HCT116 (cell line): ENCODE measurements around the gene THSD4. TPM values are rescaled to one million over a fixed set of nuclear protein-coding genes. Genes with fewer than 3 reads are reported as not detected.
A peak's percentile ranks its signal among the peaks of the same experiment; 100 is the strongest.

Experiments used
- ATAC-seq: fragments of 200-7000 bp; cut with Tn5 transposase; 2 replicates; pipeline ENCODE4 v1.9.1; 2020; ENCODE audit warnings: mild to moderate bottlenecking, moderate library complexity
- BruUV-seq: library from RNA; stranded (reverse); fragments of 400-500 nt; replicated peaks from 2 replicates; lab custom pipeline; 2021; lab: Mats Ljungman, UMichigan
- CTCF ChIA-PET: fragments of 300-600 bp; sonication (Branson Sonifier 250); formaldehyde crosslinking; loops from one replicate; lab custom pipeline; 2021; ENCODE audit warnings: antibody characterized with exemption; lab: Charles Lee
- POLR2A ChIA-PET: fragments of 300-600, 350-600 bp; sonication (Branson Sonifier 250); formaldehyde crosslinking; loops from one replicate; lab custom pipeline; 2021; ENCODE audit warnings: antibody characterized with exemption; lab: Charles Lee
- RAD21 ChIA-PET, 2 experiments: fragments of 300-600 bp; sonication (Branson Sonifier 250); formaldehyde crosslinking; loops; one replicate each; lab custom pipeline; 2023; ENCODE audit warnings: low total read pairs in 2 of 2; ENCODE audit not compliant: uncharacterized antibody in 2 of 2, unreplicated experiment in 2 of 2, low non-redundant PET in 1 of 2; lab: Charles Lee
- DNase-seq: peaks from one replicate; pipeline ENCODE4 v3.0.0-alpha.2; 2010; ENCODE audit warnings: low read depth, low spot score
- H2AFZ ChIP-seq: fragments of 200-600 bp; shearing (Covaris generic), sonication (generic); 2 replicates; pipeline ENCODE4 v1.6.1; 2017; ENCODE audit warnings: low read depth, mixed run types, mixed read lengths, antibody characterized with exemption, low read length; ENCODE audit not compliant: poor library complexity, severe bottlenecking
- H3K27ac ChIP-seq: 2 replicates; pipeline ENCODE4 v1.5.1; 2012; ENCODE audit warnings: low read depth, low read length
- H3K27me3 ChIP-seq: fragments of 200-600 bp; sonication (generic); 2 replicates; pipeline ENCODE4 v1.6.1; 2016; ENCODE audit warnings: mixed run types, low read length, mixed read lengths; ENCODE audit not compliant: insufficient read depth
- H3K36me3 ChIP-seq, 2 experiments: fragments of 200-500 bp in 1 of 2; fragments of 200-600 bp in 1 of 2; sonication (Bioruptor generic) in 1 of 2; sonication (generic) in 1 of 2; 2 replicates each; pipeline versions ENCODE4 v1.5.1 to v1.6.1; 2014 to 2016; ENCODE audit warnings: low read length in 2 of 2, inconsistent platforms in 1 of 2, mixed read lengths in 1 of 2, mixed run types in 1 of 2; ENCODE audit not compliant: insufficient read depth in 2 of 2, control insufficient read depth in 1 of 2
- H3K4me1 ChIP-seq, 2 experiments: fragments of 200-600 bp in 1 of 2; sonication (generic) in 1 of 2; 2 replicates each; pipeline versions ENCODE4 v1.5.1 to v1.6.1; 2012 to 2017; ENCODE audit warnings: low read length in 2 of 2, inconsistent platforms in 1 of 2, mild to moderate bottlenecking in 1 of 2, mixed read lengths in 1 of 2, mixed run types in 1 of 2, moderate library complexity in 1 of 2; ENCODE audit not compliant: insufficient read depth in 2 of 2, control insufficient read depth in 1 of 2
- H3K4me2 ChIP-seq: fragments of 200-600 bp; sonication (generic); 2 replicates; pipeline ENCODE4 v1.6.1; 2017; ENCODE audit warnings: mixed run types, low read length, mixed read lengths
- H3K4me3 ChIP-seq, 2 experiments: fragments of 200-600 bp in 1 of 2; sonication (generic) in 1 of 2; replicated peaks in 1 of 2; 2 replicates each; pipeline ENCODE4 v1.5.1; 2011 to 2016; ENCODE audit warnings: low read length in 2 of 2, control low read depth in 1 of 2, low read depth in 1 of 2, mild to moderate bottlenecking in 1 of 2, mixed read lengths in 1 of 2, mixed run types in 1 of 2
- H3K79me2 ChIP-seq: fragments of 200-600 bp; sonication (generic); 2 replicates; pipeline ENCODE4 v1.6.1; 2017; ENCODE audit warnings: mild to moderate bottlenecking, mixed run types, low read length, moderate library complexity, mixed read lengths; ENCODE audit not compliant: insufficient read depth
- H3K9ac ChIP-seq: fragments of 200-600 bp; sonication (generic); 2 replicates; pipeline ENCODE4 v1.6.1; 2016; ENCODE audit warnings: low read length, mixed read lengths
- H3K9me2 ChIP-seq: fragments of 200-600 bp; sonication (generic), shearing (Covaris generic); 2 replicates; pipeline ENCODE4 v1.6.1; 2017; ENCODE audit warnings: mixed run types, mild to moderate bottlenecking, moderate library complexity; ENCODE audit not compliant: insufficient read depth
- H3K9me3 ChIP-seq, 2 experiments: fragments of 200-500 bp in 1 of 2; fragments of 200-600 bp in 1 of 2; sonication (Bioruptor generic) in 1 of 2; sonication (generic) in 1 of 2; 2 replicates each; pipeline ENCODE4 v1.6.1; 2014 to 2017; ENCODE audit warnings: low read length in 2 of 2, mixed read lengths in 2 of 2, inconsistent platforms in 1 of 2, low read depth in 1 of 2, mild to moderate bottlenecking in 1 of 2, mixed run types in 1 of 2, moderate library complexity in 1 of 2; ENCODE audit not compliant: control insufficient read depth in 1 of 2, insufficient read depth in 1 of 2
- H4K20me1 ChIP-seq: fragments of 200-600 bp; sonication (generic), shearing (Covaris generic); 2 replicates; pipeline ENCODE4 v1.6.1; 2017; ENCODE audit warnings: mixed run types, mild to moderate bottlenecking, moderate library complexity; ENCODE audit not compliant: insufficient read depth
- CBX3 ChIP-seq: IDR thresholded peaks from 2 replicates; pipeline ENCODE4 v1.6.1; 2012; ENCODE audit warnings: low read depth
- CEBPB ChIP-seq: IDR thresholded peaks from 2 replicates; pipeline ENCODE4 v1.6.1; 2012; ENCODE audit warnings: low read depth
- EGR1 ChIP-seq: IDR thresholded peaks from 2 replicates; pipeline ENCODE4 v1.6.1; 2012; ENCODE audit warnings: low read depth
- ELF1 ChIP-seq: IDR thresholded peaks from 2 replicates; pipeline ENCODE4 v1.6.1; 2012; ENCODE audit warnings: low read depth, borderline replicate concordance
- EZH2 ChIP-seq: fragments of 200-600 bp; sonication (generic); IDR thresholded peaks from 2 replicates; pipeline ENCODE4 v1.6.1; 2017; ENCODE audit warnings: antibody characterized with exemption, mixed run types
- EZH2phosphoT487 ChIP-seq: fragments of 200-600 bp; IDR thresholded peaks from 2 replicates; pipeline ENCODE4 v1.6.1; 2018; ENCODE audit warnings: antibody characterized with exemption, borderline replicate concordance
- FOSL1 ChIP-seq: IDR thresholded peaks from 2 replicates; pipeline ENCODE4 v1.6.1; 2012; ENCODE audit warnings: low read depth
- MAX ChIP-seq: IDR thresholded peaks from 2 replicates; pipeline ENCODE4 v1.6.1; 2012
- POLR2AphosphoS5 ChIP-seq: IDR thresholded peaks from 2 replicates; pipeline ENCODE4 v1.6.1; 2011; ENCODE audit warnings: mild to moderate bottlenecking, low read depth, low read length, moderate library complexity
- RAD21 ChIP-seq: IDR thresholded peaks from 2 replicates; pipeline ENCODE4 v1.6.1; 2012; ENCODE audit warnings: low read depth, mild to moderate bottlenecking
- REST ChIP-seq: IDR thresholded peaks from 2 replicates; pipeline ENCODE4 v1.6.1; 2012; ENCODE audit warnings: low read depth
- SIN3A ChIP-seq: IDR thresholded peaks from 2 replicates; pipeline ENCODE4 v1.6.1; 2012; ENCODE audit warnings: low read depth
- SP1 ChIP-seq: IDR thresholded peaks from 2 replicates; pipeline ENCODE4 v1.6.1; 2012; ENCODE audit warnings: low read depth
- SRF ChIP-seq: IDR thresholded peaks from 2 replicates; pipeline ENCODE4 v1.6.1; 2012; ENCODE audit warnings: low read depth
- TCF7L2 ChIP-seq: IDR thresholded peaks from 2 replicates; pipeline ENCODE4 v1.7.0; 2011; ENCODE audit warnings: borderline replicate concordance, inconsistent platforms; ENCODE audit not compliant: insufficient read depth, insufficient read length; ENCODE audit errors: extremely low read depth
- YY1 ChIP-seq: IDR thresholded peaks from 2 replicates; pipeline ENCODE4 v1.6.1; 2011; ENCODE audit warnings: low read length, low read depth, moderate library complexity, mild to moderate bottlenecking; ENCODE audit not compliant: insufficient replicate concordance; ENCODE audit errors: extremely low read depth
- intact Hi-C: fragments of 100-400 bp; cut with micrococcal nuclease; formaldehyde crosslinking; loops from 2 replicates; pipeline ENCODE4 v1.10.0; 2022
- total RNA-seq: library from RNA; stranded (reverse); gene quantifications from one replicate; pipeline ENCODE4 v1.2.1, GENCODE V29; 2021; ENCODE audit not compliant: unreplicated experiment

Gene THSD4
- total RNA-seq, 1 experiment from 2014 or later: 30.5 TPM

DNA sequence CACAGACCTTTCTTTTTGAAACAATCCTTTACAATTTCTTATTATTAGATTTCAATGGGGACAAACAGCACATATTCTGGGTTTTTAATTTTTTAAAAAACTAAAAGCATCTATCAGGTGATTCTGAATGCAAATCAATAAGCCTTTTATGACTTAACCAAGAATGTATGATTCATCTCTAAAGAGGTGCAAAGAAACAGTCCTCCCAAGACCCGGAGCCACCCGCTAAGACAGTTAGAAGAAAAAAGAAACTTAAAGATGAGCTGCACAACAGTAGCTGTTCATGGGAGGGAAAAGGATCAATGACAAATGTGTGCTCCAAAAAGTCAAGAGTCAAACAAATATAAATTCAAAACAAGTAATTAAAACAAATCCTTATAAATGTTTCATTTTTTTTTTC is 319.5 kb downstream of the THSD4 start:
- H4K20me1 ChIP-seq: no peaks in the 10 kb centered on the region
- ATAC-seq (peak; percentile 43; the same call in 1 of the 2 replicates), DNase-seq (no peak)
- ChIA-PET CTCF (interaction anchor here (0.8 to 3.4 kb wide), 3 partner anchors 9 to 457 kb away, joined by 3 to 12 read pairs (median 4); no protein-coding TSS in a partner anchor), POLR2A (interaction anchor here (1.3 kb wide), 1 partner anchor 49 kb away, joined by 3 read pairs; no protein-coding TSS in a partner anchor), RAD21 (no interaction called here)
- intact Hi-C loops: no loop called here
- no TSS peak for BruUV-seq
- H3K27me3 ChIP-seq: no peaks in the 10 kb centered on the region
- H3K9me2 ChIP-seq: no peaks in the 10 kb centered on the region
- no peak overlapping the region for H2AFZ ChIP-seq
- peaks cover 54 to 56% of the 10 kb centered on the region in 2 experiments for H3K4me1 ChIP-seq
- peak overlapping the region; percentile 57; the same call in 1 of the 2 replicates for H3K27ac ChIP-seq
- H3K4me3 ChIP-seq: no peak overlapping the region
- H3K4me2 ChIP-seq: peak overlapping the region; percentile 40
- H3K9ac ChIP-seq: no peak overlapping the region
- H3K9me3 ChIP-seq: peaks cover 0 to 5% of the 10 kb centered on the region in 2 experiments; a peak in 1 of 4 replicates
- no peaks in the 10 kb centered on the region for H3K79me2 ChIP-seq
- TF ChIP-seq CBX3: no peak
- no peak for TF ChIP-seq SP1
- TF ChIP-seq FOSL1: peak; percentile 44; the same call in 1 of the 2 replicates
- no peak for TF ChIP-seq EGR1
- no peak for TF ChIP-seq YY1
- TF ChIP-seq ELF1: no peak
- H3K36me3 ChIP-seq: 0 out of 4 replicates have a peak, but pooled peaks cover 0 to 3% of the 10 kb centered on the region in 2 experiments

DNA sequence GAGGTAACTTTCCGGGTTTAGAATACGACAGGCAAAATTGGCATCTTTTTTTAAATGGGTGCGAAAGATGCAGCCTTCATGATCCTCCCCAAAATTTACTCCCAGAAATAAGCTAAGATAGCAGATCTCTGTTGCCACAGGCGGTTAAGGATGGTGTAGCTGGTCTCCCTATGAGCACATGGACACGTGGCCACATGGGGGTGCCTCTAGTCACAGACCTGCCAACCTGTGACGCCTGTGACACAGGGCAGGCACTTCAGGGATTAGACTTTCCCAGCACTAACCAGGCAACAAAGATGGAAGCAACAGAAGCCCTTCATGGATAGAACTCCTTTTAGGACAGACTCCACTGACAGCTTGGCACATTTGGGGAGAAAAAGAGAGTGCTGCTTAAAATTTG is 320.3 kb downstream of the THSD4 start:
- Histone ChIP-seq H2AFZ (no peak overlapping the region), H3K9ac (no peak overlapping the region; the same call in 1 of the 2 replicates), H3K27me3 (no peaks in the 10 kb centered on the region), H3K36me3 (0 out of 4 replicates have a peak, but pooled peaks cover 0 to 3% of the 10 kb centered on the region in 2 experiments), H3K4me2 (no peak overlapping the region), H3K9me2 (no peaks in the 10 kb centered on the region), H3K27ac (peak overlapping the region; percentile 57; the same call in 1 of the 2 replicates), H3K4me1 (peaks cover 58 to 62% of the 10 kb centered on the region in 2 experiments), H3K4me3 (no peak overlapping the region), H3K79me2 (no peaks in the 10 kb centered on the region), H3K9me3 (peaks cover 0 to 5% of the 10 kb centered on the region in 2 experiments; a peak in 1 of 4 replicates), H4K20me1 (no peaks in the 10 kb centered on the region)
- BruUV-seq: no TSS peak
- TF ChIP-seq MAX: peak; percentile 79
- 0 out of 2 replicates have a peak, but pooled peaks have one; percentile 14 for TF ChIP-seq RAD21
- no peak for TF ChIP-seq EZH2phosphoT487
- TF ChIP-seq SRF: no peak
- TF ChIP-seq ELF1: no peak
- no peak for TF ChIP-seq FOSL1
- TF ChIP-seq EZH2: no peak
- TF ChIP-seq TCF7L2: no peak
- TF ChIP-seq CBX3: peak; percentile 50; the same call in 1 of the 2 replicates
- no peak for TF ChIP-seq SIN3A
- no peak for TF ChIP-seq CEBPB
- no peak for TF ChIP-seq YY1
- no peak for TF ChIP-seq REST
- no peak for TF ChIP-seq POLR2AphosphoS5
- ChIA-PET RAD21 (no interaction called here), CTCF (interaction anchor here (1.6 to 3.4 kb wide), 2 partner anchors 8 to 12 kb away, joined by 4 to 12 read pairs; no protein-coding TSS in a partner anchor), POLR2A (interaction anchor here (1.3 kb wide), 1 partner anchor 49 kb away, joined by 3 read pairs; no protein-coding TSS in a partner anchor)
- ATAC-seq: peak; percentile 64
- no peak for DNase-seq
- intact Hi-C loops: no loop called here
